AG04449 (cell line): ENCODE measurements around the gene CDK8.
"Not testable (repeated sequence)": the region's sequence is repeated elsewhere in the genome, so short reads cannot be mapped to it uniquely, and the experiment has no call there.

Experiments used
- CTCF ChIA-PET: fragments of 350-600 bp; formaldehyde crosslinking; extraction: SDS; loops from one replicate; lab custom pipeline; 2021; ENCODE audit warnings: antibody characterized with exemption; lab: Yijun Ruan, JAX
- POLR2A ChIA-PET: fragments of 400-600, 350-600 bp; formaldehyde crosslinking; extraction: SDS; loops from one replicate; lab custom pipeline; 2020; ENCODE audit warnings: antibody characterized with exemption, inconsistent platforms; lab: Yijun Ruan, JAX
- DNase-seq: peaks from one replicate; pipeline ENCODE4 v3.0.0-alpha.2; 2010; ENCODE audit warnings: low read depth, low spot score
- H3K4me3 ChIP-seq: 2 replicates; pipeline ENCODE4 v1.5.1; 2011; ENCODE audit warnings: low read depth, mild to moderate bottlenecking, control low read depth, low read length
- TF ChIP-seq, protein P1 (sequence below): IDR thresholded peaks from one replicate; pipeline ENCODE4 v1.5.1; 2011; ENCODE audit warnings: mild to moderate bottlenecking, moderate library complexity, low read length, control low read depth, inconsistent platforms; ENCODE audit not compliant: insufficient read depth; ENCODE audit errors: missing control alignments

Gene CDK8

GRCh38 chr13:26247011-26247410 is 6.9 kb upstream of the CDK8 start:
- TF ChIP-seq, protein P1, sequence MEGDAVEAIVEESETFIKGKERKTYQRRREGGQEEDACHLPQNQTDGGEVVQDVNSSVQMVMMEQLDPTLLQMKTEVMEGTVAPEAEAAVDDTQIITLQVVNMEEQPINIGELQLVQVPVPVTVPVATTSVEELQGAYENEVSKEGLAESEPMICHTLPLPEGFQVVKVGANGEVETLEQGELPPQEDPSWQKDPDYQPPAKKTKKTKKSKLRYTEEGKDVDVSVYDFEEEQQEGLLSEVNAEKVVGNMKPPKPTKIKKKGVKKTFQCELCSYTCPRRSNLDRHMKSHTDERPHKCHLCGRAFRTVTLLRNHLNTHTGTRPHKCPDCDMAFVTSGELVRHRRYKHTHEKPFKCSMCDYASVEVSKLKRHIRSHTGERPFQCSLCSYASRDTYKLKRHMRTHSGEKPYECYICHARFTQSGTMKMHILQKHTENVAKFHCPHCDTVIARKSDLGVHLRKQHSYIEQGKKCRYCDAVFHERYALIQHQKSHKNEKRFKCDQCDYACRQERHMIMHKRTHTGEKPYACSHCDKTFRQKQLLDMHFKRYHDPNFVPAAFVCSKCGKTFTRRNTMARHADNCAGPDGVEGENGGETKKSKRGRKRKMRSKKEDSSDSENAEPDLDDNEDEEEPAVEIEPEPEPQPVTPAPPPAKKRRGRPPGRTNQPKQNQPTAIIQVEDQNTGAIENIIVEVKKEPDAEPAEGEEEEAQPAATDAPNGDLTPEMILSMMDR: no peak
- H3K4me3 ChIP-seq: no peak overlapping the region
- POLR2A ChIA-PET: no interaction called here
- no peak for DNase-seq
- CTCF ChIA-PET: no interaction called here

GRCh38 chr13:26247608-26248007 is 6.3 kb upstream of the CDK8 start:
- TF ChIP-seq, protein P1: no peak
- no peak overlapping the region for H3K4me3 ChIP-seq
- POLR2A ChIA-PET: no interaction called here
- DNase-seq: no peak
- CTCF ChIA-PET: no interaction called here

DNA sequence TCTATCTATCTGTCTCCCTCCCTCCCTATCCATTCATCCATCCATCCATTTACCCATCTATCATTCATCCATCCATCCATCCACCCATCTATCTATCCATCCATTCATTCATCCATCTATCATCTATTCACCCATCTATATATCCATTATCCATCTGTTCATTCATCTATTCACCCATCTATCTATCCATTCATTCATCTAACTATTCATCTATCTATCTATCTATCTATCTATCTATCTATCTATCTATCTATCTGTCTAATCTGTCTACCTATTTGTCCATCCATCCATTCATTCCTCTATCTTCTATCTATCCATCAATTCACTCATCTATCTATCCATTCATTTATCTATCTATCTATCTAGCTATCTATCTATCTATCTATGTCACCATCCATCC is 4.4 kb upstream of the CDK8 start:
- CTCF ChIA-PET: no interaction called here
- TF ChIP-seq, protein P1: no peak
- POLR2A ChIA-PET: no interaction called here

DNA sequence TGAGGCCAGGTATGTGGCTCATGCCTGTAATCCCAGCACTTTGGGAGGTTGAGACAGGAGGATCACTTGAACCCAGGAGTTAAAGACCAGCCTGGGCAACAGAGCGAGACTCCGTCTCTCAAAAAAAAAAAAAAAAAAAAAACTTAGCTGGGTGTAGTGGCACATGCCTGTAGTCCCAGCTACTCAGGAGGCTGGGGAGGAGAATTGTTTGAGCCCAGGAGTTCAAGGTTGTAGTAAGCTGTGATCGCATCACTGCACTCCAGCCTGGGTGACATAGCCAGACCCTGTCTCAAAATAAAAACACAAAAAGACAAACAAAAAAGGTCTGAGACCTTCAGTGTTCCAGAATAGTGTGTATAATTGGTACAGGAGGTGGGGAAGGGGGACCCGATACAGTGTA is 1.9 kb upstream of the CDK8 start:
- POLR2A ChIA-PET, CTCF ChIA-PET, DNase-seq, H3K4me3 ChIP-seq: not testable (repeated sequence)

More for the DNA sequence above, 4.4 kb upstream of the CDK8 start:
- no peak for DNase-seq
- no peak overlapping the region for H3K4me3 ChIP-seq

DNA sequence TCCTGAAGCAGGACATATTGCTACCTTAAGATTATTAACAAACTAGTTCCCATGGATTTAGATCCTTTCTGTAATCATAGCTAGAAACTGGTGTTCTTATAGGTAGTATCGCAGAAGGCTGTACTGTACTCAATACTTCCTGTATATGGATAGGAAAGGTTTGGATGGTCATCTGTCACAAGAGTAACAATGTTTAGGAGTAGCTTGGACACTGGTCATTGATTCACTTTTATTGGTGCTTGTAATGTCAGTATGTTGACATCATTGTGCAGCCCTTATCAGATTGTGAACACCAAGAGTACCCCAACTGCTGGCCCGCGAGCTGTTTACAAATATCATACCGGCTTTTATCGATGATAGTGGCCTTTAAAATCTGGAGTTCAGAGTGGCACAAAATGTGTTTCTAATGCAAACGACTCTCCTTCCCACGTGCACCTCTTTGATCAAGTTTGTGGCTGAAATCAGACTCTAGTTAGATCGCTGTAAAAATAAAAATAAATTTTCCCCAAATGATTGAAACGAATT is 605 bp upstream of the CDK8 start:
- ChIA-PET CTCF (interaction anchor here (0.8 kb wide), 1 partner anchor 69 kb away, joined by 3 read pairs; no protein-coding TSS in a partner anchor), POLR2A (no interaction called here)
- no peak for DNase-seq
- peak overlapping the region; percentile 89 for H3K4me3 ChIP-seq
- TF ChIP-seq, protein P1: no peak

DNA sequence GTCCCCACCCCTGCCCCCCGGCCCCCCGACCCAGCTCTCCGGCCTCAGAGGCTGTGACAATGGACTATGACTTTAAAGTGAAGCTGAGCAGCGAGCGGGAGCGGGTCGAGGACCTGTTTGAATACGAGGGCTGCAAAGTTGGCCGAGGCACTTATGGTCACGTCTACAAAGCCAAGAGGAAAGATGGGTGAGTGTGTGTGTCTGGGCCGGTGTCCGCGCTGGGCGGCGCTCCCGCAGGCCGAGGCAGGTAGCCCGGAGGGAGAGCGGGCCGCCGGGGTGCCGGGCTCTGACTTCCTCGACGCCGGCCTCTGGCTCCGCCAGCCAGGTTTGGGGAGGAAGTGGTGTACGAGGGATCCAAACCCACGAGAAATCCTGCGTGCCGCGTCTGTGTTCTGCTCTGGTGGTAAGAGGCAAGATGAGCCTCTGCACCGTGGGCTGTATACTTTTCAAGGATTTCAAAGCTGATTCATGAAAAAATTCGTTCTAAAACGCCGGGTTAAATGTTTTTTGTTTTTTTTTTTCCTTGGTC is 718 bp downstream of the CDK8 start:
- DNase-seq: no peak
- POLR2A ChIA-PET: no interaction called here
- TF ChIP-seq, protein P1: no peak
- CTCF ChIA-PET: interaction anchor here (0.9 to 1.2 kb wide), 4 partner anchors 9 to 70 kb away, joined by 3 read pairs; no protein-coding TSS in a partner anchor
- H3K4me3 ChIP-seq: peak overlapping the region; percentile 89

GRCh38 chr13:26255115-26255514 is 1.2 kb downstream of the CDK8 start:
- ChIA-PET POLR2A (no interaction called here), CTCF (interaction anchor here (0.9 to 1.7 kb wide), 6 partner anchors 9 to 443 kb away, joined by 3 to 10 read pairs (median 3); no protein-coding TSS in a partner anchor)
- TF ChIP-seq, protein P1: no peak
- H3K4me3 ChIP-seq: peak overlapping the region; percentile 89
- no peak for DNase-seq
